ENCODE results near the gene CCP110.

CCP110 gene

DNA sequence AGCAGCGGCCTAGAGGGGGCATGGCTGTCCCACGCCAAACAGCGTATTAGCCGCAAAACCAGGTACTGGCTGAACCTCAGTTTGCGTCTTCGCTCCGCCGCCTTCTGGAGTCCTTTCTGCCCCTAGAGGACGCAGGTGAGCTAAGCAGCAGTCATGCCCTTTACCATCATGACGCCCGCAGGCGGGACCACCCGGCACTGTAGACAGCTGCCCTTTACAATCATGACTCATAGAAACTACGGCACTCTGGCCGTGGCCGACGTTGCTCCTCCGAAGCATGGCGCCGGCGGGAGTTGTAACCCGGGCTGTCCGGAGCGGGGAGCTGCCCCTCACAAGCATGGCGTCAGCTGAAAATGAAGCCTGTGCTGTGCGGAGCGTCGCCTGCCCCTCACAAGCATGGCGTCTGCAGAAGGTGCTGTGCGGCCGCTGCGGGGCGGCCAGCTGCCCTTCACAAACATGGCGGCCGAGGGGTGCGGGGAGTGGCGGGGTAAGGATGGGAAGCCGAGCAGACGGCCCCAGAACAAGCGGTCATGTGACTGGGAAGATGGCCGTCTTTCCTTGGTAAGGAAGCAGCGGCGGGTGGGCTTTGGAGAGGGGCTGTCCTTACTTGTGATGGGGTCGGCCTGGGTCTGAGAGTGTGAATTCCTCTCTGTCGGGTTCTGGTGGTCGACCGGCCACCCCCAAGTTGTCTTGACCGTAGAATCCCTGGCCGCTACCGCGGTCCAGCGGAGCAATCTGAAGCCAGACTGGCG is 31.6 kb downstream of the CCP110 start, which contains the start of gene VPS35L:
TSS of gene VPS35L (plus strand) at position 518 of the 752 bp plus-strand sequence. CDS start at position 545, 27 bp downstream.
- DNase-seq, result peak; percentile 97

DNA sequence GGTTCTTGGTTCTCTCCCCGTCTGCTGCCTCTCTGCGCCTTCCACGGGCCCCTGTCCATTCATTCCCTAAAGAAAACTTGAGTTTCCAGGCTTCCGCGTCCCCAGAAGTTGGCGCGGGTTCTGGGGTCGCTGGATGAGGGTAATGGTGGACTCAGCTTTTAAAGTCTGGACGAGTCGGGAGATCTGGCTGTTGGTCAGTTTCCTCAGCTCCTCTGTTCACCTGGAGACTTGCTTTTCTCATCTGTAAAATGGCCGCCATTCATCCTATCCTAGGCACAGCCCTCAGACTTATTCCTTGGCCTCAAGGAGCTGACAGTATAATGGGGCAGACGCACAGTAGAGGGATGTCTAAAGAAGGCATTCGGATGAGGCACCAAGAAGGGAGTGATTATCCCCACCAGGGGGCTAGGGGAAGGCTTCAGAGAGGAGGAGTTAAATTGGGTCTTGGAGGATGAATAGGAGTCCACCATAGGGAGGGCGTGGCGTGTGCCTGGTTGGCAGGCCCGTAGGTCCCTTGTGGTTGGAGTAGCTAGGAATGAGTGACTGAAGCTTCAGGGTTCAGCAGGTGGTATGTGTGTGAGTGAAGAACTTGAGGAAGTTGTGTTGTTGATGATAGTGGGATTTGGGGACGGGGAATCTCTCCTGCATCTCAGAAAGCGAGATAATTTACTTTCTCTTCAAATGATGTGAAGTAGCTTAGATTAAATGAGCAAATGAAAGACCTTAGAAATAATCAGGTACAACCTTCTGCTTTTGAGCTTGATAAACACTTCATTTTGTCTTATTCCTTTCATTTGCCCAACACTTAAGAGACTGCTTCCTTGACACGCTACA is 32.4 kb downstream of the CCP110 start:
- DNase-seq, result peak; percentile 49

DNA sequence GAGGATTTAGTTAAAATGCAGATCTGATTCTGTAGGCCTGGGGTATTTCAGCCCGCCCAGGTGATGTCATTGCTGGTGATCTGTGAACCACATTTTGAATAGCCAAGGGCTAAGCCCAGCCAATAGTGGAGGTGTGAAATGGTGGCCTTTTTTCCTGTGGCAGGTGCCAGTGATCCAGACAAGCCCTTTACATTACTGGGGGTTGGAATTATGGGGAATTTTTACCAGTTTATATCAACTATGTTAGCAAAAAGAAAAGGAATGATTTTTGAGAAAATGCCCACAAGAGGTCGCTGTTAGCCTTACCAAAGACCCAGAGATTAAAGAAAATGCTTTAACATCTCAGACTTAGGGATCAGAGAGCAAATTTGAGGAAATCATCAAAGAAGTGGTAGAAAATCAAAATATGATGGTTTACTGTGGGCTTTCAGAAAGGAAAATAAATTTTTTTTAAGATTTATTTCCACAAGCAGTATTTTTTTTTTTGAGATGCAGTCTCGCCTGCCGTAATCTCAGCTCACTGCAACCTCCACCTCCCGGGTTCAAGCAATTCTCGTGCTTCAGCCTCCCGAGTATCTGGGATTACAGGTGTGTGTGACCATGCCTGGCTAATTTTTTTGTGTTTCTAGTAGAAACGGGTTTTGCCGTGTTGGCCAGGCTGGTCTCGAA is 35.6 kb downstream of the CCP110 start:
- DNase-seq, result peak; percentile 19

DNA sequence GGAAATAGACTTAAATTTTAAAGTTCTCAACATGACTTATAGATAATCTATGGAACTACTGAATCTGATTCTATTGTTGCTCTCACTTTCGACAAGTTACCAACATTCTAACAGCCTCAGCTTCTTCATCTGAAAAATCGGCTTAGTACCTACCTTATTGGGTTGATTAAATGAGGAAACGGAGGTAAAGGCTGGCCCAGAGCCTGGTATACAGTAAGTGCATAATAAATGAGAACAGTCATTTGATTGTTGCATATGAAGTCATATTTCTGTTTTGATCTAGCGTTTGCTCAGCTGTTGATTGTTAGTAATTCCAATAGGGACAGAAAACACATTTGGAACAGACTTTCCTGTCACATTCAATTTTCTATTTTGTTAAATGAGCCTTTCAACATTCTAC is 36.3 kb downstream of the CCP110 start:
- DNase-seq, result no peak

DNA sequence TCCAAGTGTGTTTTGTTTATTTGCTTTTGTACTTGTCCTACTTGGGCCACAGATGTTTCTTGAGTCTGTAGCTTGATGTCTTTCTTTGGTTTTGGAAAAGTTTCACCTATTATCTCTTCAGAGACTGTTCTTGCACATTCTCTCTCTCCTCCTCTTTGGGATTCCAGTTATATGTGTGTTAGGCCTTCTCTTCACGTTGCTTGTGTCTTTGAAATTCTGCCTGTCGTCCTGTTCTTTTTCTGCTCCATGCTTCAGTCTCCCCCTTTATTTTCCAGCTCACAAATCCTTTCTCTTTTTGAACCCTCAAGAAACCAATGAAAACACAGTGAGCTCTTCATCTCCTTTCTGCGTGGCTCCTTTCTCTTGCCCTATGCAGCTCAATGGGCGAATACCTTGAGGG is 39.6 kb downstream of the CCP110 start:
- no peak for DNase-seq

DNA sequence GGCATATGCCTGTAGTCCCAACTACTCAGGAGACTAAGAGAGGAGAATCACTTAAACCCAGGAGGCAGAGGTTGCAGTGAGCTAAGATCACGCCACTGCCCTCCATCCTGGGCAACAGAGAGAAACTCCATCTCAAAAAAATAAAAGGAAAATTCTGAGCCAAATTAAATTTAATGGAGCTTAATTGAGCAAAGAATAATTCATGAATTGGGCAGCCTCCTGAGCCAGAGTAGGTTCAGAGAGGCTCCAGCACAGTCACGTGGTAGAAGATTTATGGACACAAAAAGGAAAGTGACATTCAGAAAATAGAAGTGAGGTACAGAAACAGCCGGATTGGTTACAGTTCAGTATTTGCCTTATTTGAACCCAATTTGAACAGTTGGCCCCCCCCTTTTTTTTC is 42.6 kb downstream of the CCP110 start:
- no peak for DNase-seq

DNA sequence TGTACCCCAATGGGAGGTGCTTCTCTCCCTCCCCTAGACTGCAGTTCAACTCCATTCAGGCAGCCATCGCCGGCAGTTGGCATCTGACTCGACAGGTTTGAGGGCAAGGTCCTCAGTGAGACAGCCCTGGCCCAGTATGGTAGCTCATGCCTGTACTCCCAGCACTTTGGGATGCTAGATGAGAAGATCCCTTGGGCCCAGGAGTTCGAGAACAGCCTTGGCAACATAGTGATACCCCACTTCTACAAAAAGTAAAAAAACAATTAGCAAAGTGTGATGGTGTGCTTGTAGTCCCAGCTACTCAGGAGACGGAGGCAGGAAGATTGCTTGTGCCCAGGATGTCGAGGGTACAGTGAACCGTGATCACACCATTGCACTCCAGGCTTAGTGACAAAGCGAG is 43.8 kb downstream of the CCP110 start:
- no peak for DNase-seq

DNA sequence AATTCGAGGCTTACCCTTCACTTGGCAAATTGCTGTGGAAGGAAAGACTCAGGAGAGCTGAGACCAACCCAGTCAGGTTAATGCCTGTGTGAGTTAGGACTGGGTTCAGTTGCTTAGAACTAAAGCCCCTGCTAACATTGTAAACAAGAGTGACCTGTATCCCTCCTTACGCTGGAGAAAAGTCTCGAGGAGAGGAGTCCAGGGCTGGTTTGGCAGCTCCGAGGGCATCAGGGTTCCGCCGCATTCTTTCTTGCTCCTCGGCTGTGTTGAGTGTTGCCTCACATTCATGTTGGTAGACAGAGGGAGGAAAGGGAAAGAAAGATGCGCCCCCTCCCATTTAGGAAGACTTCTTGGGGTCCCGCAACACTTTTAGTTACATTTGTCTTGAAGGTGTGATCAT is 50.3 kb downstream of the CCP110 start:
- DNase-seq, result no peak

DNA sequence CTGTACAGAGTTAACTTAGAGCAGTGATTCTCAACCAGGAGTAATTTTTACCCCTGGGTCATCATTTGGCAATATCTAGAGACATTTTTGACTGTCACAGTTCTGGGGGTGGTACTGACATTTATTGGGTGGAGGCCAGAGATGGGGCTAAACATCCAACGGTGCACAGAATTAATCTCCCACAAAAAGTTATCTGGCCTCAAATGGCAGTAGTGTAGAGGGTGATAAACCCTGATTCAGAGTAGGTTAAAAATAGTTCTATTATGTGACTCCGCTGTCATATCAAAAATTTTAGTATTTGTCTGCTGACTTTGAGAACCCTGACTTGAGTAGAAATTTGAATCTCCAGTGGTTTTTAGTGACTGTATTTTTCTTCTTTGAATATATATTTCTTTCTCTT is 50.9 kb downstream of the CCP110 start:
- no peak for DNase-seq

DNA sequence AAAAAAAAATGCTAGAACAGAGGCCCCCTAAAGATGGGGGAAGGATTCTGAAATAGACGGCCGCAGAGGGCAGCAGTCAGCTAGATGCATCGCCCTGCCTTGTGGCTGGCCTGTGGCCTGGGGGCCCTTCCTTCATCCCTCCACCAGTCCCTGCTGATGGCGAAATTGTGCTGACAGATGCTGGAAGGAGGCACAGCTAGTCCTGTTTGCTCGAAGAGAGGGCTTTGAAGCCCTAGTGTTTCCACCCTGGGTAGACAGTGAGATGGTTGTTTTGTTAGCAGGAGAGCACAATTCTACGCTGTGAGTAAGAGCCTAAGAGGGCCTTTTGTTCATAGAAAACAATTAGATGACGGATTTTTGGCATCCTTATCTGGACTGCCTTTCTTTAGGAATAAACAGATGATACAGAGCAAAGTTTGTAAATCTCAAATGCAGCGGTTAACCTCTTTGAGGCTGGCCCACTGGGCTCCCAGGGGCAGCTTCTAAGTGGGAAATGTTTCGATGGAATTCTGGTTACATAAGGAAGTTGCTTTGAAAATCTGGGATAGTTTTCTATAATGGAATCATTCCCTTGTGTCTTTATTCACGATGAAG is 54.7 kb downstream of the CCP110 start:
- no peak for DNase-seq

DNA sequence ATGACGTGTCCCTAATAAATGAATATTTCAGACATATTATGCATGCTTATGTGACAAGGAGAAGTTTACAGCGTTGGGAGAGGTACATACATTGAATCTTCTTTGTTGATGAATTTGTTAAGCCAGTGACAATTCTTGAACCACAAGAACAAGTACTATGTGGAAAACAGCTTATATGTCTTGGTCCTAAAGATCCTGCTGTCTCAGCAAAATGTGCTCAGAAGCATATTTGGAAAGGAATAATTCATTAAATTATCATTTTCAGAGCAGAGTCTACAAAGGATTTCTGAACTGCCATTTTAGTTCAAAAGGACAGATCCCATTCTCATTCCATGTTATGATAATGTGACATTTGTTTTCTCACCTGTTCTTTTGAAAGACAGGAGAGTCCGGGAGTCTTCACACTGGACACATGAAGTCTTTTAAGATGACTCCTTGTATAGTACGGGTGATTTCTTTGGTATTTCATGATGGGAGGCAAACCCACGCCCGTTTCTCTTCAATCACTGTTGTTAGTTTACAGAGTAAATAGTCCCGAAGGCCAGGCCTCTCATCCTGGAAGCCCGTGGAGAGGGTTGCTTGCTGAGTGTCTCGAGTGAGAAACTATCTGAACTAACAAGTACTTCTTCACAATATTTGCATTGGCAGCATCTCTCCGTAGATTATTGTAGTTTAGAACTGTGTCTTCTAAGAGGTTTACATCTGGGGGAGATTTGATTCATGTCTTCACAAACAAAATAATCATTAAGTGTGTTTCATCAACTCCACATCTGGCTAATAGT is 58.5 kb downstream of the CCP110 start:
- DNase-seq, result no peak

DNA sequence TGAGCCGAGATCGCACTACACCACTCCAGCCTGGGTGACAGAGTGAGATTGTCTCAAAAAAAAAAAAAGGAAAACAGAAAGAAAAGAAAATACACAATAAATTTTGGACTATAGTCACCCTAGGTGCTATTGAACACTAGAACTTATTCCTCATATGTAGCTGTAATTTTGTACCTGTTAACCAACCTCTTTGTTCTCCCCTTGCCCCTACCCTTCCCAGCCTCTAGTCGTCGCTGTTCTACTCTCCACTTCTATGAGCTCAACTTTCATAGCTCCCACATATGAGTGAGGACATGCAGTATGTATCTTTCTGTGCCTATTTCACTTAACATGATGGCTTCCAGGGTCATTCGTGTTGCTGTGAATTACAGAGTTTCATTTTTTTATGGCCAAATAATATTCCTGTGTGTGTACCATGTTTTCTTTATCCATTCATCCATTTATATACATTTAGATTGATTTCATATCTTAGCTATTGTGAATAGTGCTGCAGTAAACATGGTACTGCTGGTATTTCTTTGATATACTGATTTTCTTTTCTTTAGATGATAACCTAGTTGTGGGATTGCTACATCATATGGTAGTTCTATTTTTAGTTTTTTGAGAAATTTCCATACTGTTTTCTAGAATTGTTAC is 60.0 kb downstream of the CCP110 start:
- DNase-seq, result peak; percentile 28

DNA sequence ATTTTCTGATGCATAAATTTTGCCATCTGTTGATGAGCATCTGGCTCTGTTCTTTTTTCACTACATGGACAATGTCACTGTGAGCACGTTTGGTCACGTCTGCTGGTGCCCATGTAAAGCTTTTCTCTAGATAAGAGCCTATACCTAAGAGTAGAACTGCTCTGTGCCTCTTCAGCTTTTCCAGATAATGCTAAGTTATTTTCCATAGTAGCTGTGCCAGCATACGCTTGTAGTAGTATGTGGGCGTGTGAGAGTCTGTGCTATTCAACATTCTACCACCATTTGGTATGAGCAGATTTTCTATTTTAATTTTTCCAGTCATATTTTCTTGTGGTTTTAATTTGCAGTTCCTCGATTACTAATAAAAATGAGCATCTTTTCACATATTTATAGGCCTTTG is 64.9 kb downstream of the CCP110 start:
- peak; percentile 5 for DNase-seq

DNA sequence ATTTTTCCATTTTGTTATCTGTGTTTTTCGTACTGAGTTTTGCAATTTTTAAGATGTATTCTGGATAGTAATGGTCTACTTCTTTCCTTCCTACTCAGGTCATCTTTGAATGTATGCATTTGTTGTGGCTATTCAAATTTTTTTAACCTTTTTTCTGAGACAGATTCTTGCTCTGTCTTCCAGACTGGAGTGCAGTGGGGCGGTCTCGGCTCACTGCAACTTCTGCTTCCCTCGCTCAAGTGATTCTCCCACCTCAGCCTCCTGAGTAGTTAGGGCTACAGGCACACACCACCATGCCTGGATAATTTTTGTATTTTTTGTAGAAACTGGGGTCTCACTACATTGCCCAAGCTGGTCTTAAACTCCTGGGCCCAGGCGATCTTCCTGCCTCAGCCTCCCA is 65.4 kb downstream of the CCP110 start:
- no peak for DNase-seq

DNA sequence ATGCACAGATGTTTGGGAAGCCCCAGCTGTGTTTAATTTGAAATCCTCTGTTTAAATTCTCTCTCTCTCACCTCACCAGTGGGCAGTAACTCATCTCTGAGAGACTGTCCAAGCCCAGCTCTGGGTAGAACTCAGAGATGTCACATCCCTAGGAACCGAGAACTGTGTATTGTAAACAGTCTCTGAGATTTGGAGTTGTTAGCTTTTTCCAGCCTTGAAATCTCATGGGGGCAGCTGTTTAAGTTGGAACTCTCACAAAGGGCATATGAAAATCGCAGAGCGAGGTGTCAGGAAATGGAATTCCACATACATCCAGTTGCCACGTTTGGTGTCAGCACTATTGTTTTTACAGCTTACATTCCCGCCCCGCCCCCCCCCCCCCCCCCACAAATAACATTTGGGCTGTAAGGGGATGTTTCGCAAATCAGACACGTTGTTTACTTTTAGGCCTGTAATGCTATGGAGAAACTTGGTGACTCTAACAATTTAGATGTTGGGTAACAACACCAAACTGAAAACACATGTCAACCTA is 66.1 kb downstream of the CCP110 start:
- DNase-seq, result no peak

DNA sequence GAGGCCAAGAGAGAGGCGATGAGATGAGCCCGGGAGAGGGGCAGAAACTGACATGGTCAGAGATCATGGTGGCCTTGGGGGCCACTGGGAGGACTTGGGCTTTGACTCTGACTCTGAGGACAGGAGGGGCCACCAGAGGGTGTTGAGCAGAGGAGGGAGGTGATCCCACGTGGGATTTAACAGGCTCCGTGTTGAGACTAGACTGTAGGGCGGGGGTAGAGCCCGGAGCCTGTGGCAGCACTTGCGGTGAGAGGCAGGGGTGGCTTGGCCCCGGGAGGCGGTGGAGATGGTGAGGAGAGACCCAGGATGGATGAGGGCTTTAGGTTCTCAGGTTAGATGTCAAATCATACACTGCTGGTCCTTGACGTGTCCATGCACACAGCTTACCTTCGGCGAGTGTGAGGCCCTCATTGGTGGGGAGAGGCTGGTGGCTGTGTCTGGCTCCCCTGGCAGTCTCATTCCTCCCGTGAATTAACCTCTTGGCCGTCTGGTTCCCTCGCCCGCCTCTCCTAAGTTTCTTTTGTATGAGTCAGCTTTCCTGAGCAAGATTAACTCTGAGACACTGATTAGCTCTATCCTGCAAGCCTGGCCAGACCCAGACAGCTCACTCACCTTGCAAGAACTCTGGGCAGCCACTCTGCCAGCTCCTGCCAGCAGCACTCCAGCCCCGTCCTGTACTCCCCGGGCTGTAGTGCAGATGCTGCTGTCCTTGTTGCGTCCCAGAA is 71.5 kb downstream of the CCP110 start:
- DNase-seq, result no peak

DNA sequence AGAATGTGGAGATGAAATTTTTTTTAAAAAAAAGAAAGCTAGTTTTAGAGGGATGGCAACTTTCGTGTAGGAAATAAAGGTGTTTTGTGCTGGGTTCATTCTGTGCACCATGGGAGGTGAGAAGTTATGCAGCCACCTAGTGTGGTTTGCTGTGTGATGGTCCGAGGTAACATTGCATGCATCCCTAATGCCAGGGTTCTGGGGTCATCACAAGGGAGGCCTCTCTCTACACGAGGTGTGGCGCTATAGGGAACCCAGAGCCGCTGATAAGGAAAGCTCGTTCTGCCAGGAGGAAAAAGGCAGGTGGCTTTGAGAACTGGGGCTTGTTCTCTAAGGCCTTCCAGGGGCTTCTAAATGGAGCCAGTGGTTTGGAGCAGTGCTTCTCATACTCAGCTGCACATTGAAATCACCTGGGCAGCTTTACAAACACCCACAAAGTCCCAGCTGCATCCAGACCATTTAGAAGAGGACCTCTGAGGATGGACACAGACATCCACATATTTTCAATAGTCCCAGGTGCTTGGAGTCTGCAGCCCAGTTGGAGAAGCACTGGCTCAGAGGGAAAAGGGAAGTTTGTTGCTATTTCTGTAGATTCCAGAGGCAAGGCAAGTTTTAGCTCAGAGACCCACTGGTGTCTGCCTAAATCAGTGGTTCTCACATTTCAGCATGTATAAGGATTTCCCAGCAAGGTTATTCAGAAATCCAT is 75.2 kb downstream of the CCP110 start:
- DNase-seq, result no peak

DNA sequence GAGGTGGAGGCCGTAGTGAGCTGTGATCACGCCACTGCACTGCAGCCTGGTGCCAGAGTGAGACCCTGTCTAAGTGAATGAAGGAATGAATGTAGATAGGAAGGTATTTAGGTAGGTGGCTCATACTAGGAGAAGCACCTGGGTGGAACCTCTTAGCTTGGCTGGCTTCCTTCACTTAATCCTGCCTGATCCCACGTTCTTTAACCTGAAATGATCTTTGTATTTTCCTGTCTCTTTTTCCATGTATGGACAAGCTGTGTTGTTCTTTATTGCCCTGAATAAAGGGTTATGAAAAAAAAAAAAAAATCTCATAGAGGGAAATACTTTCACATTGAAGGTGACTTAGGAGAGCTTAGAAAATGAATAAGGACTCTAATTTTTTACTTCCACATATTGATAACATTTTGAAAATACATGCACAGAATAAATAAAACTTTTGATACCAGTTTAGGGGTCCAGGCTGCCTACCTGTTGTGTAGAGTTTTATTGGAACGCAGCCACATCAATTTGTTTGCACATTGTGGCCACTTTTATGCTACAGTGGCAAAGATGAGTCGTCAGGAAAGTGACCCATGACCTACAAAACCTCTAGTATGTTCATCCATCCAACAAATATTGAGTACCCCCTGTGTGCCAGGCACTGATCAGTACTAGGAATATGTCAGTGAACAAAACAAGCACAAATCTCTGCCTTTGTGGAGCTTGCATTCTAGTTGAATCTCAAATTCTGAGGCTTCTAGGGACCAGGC is 76.4 kb downstream of the CCP110 start:
- DNase-seq, result no peak

Data from activated CD4-positive, alpha-beta T cell treated with anti-CD3 and anti-CD28 coated beads for 48 hours (primary cell).